Left kidney (tissue), 2 donors: Measurements from ENCODE around the gene NACA. TPM values are rescaled to one million over a fixed set of nuclear protein-coding genes. Genes with fewer than 3 reads are reported as not detected.
"Not testable (repeated sequence)": the region's sequence is repeated elsewhere in the genome, so short reads cannot be mapped to it uniquely, and the experiment has no call there.

Experiments
- DNase-seq: peaks from one replicate; pipeline ENCODE4 v3.0.0-alpha.2; 2013
- polyA plus RNA-seq: library from polyadenylated mRNA; unstranded; fragments of 120-200 nt; gene quantifications from one replicate; pipeline ENCODE4 v1.2.1, GENCODE V29; 2013; ENCODE audit not compliant: insufficient read length

Gene NACA
- polyA plus RNA-seq, 1 donor: 1,966 TPM

DNA sequence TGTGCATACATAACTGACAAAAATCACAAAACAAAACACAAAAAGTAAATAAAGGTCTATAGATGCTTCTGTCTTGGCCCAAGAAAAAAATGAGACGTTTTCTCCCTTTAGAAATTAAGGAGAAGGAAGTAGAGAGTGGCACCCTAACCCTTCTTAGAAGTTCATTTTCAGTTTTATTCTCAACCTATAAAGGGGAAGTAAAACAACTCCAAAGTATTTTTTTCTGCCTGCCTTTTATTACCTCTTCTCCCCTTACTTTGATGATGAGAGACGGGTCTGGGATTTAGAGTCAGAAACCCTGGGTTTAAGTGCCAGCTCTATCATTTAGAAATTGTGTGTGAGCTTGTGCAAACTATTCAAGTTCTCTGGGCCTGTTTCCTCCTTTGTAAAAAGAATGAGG is 24.3 kb upstream of the NACA start:
- no peak for DNase-seq

DNA sequence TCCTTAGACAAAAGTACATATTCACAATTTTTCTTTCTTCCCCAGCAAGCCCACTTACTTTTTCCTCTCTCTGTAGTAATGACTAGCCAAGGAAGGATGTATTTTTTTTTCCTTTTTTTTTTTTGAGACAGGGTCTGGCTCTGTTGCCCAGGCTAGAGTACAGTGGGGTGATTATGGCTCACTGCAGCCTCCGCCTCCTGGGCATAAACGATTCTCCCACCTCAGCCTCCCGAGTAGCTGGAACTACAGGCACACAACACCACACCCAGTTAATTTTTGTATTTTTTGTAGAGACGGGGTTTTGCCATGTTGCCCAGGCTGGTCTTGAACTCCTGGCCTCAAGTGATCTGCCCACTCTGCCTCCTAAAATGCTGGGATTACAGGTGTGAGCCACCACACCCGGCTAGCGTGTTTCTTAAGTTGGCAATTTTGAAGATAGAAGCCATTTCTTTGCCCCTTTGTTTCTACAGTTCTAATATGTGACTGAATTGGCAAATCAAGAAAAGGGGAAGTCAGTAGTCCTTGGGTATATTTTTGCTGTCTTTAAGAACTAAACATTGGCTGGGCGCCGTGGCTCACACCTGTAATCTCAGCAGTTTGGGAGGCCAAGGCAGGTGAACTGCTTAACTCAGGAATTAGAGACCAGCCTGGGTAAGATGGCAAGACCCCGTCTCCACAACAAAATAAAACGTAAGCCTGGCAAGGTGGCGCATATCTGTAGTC is 3.2 kb upstream of the NACA start:
- no peak for DNase-seq

DNA sequence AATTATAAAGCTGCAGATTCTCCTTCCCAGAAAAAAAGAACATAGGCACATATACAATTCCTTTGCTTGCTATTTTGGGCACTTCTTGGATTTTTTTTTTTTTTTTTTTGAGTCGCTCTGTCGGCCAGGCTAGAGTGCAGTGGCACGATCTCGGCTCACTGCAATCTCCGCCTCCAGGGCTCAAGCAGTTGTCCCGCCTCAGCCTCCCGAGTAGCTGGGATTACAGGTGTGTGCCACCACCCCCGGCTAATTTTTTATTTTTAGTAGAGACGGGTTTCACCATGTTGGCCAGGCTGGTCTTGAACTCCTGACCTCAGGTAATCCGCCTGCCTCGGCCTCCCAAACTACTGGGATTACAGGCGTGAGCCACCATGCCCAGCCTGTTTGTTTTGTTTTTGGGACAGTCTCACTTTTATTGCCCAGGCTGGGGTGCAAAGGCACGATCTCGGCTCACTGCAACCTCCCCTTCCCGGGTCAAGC is 1.1 kb upstream of the NACA start:
- not testable (repeated sequence) for DNase-seq

DNA sequence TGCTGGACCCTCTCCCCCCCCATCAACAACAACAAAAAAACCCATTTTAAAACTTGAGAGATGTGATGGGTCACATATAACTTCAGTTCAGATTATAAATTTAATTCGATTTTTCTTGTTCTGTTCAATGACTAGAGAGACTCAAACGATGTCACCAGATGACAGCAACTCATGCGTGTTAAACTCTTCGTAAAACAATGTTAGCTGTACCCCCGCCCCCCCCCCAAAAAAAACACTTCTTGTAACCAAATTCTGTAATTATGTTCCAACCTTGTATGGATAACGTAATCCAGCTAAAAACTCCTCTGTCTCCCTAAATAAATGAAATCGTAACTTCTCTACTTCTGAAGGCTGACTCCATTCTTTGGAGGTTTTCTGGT is 614 bp upstream of the NACA start:
- DNase-seq: no peak

DNA sequence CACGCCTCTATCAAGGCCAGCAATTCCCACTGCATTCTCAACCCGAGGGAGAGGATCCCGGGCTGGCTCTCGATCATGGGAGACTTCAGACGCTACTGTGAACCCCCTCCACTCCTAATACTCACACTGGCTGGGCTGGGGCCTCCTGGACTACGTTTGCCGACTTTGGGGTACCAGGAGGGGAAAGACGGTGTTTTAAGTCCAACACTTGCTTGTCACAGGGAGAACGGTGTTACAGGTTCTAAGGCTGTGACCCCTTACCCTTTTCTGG is 463 bp downstream of the NACA start:
- no peak for DNase-seq

DNA sequence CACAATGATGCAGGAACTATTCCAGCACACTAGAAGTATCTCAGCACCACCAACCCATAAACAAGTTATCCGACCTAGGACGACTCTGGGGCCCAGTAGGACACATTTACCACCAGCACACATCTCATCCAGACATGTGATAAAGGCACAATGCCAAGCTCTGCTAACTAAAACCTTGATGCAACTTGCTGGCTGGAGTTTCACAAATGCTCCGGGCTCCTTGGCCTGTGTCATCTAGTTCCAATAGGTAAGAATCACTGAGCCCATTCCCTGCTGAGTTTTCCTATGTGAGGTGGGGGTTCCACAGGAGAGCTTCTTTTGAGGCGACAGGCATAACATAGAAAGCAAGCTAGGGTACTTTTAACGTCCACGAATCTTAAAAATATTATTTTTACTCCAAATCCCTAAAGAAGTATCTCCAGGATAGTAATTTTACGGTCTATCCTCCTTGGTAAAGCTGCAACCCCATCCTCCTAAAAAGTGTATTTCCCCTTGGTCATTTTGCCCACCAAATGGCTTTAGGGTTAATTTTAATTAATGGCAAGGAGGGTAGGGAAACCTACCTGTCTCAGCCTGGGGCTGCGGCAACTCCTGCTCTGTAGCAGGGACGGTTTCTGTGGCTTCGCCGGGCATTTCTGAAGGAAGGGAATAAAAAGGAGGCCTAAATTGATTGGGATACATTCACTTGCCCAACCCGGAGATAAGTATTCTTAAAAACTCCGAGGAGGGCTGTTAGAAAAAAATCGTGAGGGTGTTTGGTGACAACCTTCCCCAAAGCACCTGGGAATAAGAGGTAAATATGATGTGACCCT is 1.0 kb downstream of the NACA start:
- no peak for DNase-seq

DNA sequence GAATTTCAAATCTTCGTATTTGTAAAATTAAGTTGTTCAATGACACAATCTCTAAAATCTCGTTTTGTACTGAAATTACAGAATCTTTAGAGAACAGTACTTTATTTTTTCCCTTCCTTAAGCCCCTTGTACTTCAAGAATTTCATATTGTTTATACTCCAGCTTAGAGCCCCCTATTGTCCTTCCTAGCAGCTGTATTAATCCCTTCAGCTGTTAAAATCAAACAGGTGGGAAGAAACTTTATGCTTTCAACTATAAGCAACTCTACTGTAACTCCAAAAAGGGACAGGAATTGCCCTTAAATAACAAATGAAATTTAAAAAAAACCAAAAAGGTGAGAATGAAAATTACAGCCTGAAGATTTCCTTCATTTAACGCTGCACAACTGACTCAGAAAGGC is 1.7 kb downstream of the NACA start:
- no peak for DNase-seq

DNA sequence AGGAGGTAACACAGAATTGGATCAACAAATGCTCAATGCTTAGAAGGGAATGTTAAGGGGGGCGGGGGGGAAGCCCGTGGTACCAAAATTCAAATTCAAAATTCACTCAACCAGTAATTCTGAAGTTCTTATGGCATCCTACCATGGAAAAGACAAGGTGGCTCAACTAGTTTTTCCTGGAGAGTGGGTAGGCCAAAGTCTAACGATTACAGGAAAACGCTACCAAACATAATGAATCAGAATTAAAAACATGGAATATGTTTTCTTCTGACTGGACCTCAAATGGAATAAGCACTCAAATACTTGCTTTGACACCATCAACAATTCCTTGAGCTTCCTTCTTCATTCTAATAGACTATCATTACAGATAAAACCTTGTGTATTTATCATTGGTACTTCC is 2.3 kb downstream of the NACA start:
- DNase-seq: no peak

DNA sequence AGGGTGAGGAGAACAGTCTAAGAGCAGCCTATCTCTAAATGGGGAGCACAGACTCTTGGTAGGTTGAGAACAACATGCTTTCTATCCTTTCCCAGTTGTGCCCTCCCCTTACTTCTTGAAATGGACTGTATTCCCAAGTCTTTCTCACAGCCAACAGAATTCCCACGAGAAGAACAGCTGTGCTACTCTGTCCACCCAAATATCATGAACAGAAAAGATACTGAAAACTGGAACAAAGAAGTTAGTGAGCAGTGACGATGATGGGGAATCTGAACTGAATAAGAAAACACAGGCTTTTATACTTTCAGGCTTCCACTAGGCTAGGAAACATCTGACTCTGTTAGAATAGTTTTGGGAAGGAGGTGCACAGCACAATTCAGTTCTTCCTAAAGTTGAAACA is 3.4 kb downstream of the NACA start:
- DNase-seq: no peak

DNA sequence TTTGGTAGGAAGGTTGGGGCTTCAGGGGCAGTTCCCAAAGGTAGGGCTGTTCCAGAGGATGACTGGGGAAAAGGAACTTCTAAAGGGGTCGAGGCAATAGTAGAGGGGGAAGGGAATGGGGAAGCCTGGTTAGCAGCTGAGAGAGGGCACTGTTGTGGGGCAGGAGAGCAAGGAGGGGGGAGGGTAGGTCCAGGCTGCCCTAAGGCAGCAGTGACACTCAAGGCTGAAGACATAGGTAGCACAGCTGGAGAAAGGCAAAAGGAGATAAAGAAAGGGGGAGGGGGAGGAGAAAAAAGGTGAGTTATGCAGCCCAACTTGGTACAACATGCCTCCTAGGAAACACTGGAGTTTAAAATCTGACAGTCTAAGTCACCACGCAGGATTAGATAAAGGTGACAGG is 3.9 kb downstream of the NACA start:
- no peak for DNase-seq

DNA sequence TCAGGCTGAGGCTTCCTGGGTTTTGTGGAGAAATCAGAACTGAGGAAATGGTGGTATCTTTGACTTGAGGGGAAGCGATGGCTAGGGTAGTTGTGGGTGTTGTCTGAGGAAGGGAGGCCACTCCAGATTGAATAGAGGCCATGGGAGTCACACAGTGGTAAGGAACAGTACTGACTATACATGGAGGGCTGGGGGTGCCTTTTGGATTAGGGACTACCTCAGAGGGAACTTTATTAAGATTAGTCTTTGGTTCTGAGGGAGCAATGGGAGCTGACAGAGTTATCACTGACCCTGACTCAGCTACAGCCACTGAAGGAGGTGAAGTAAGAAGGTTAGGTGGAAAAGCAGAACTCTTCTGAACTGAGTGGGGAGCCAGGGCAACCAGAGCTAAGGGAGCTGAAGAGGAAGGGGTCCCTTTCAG is 4.4 kb downstream of the NACA start:
- DNase-seq: no peak

DNA sequence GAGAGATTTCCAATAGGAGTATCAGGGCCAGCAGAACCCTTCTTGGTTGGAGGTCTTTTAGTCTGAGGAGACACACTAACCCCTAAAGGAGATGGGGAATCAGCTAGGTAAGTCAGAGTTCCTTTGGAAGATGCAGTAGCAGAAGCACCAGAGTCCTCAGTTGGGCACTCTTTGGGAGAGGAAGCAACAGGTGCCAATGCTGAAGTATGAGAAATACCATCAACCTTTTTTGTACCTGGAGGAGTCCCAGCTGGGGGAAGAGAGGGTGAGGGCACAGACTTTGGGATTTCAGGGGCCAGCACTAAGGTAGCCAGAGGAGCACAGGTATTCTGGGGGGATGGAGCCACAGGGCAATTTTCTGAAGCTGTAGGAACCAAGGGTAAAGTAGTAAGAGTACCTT is 6.0 kb downstream of the NACA start:
- no peak for DNase-seq

DNA sequence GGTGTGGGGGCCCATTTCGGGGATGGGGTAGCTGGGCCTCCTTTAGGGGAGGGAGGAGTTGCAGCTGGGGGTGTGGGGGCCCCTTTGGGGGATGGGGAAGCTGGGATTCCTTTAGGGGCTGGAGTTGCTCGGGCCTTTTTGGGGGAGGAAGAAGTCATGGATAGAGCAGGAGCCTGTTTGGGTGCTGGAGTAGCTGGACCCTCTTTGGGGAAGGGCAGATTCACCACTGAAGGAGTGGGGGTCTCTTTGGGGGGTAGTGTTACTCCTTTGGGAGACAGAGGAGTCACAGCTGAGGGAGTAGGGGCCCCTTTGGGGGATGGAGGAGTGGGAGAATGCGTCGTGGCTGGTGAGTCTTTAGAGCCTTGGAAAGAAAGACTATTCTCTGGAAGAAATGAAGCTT is 6.5 kb downstream of the NACA start:
- no peak for DNase-seq

DNA sequence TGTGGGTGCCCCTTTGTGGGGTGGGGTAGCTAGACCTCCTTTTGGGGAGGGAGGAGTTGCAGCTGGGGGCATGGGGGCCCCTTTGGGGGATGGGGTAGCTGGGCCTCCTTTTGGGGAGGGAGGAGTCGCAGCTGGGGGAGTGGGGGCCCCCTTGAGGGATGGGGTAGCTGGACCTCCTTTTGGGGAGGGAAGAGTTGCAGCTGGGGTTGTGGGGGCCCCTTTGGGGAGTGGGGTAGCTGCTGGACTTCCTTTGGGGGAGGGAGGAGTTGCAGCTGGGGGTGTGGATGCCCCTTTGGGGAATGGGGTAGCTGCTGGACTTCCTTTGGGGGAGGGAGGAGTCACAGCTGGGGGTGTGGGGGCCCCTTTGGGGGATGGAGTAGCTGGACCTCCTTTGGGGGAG is 7.0 kb downstream of the NACA start:
- DNase-seq: no peak

DNA sequence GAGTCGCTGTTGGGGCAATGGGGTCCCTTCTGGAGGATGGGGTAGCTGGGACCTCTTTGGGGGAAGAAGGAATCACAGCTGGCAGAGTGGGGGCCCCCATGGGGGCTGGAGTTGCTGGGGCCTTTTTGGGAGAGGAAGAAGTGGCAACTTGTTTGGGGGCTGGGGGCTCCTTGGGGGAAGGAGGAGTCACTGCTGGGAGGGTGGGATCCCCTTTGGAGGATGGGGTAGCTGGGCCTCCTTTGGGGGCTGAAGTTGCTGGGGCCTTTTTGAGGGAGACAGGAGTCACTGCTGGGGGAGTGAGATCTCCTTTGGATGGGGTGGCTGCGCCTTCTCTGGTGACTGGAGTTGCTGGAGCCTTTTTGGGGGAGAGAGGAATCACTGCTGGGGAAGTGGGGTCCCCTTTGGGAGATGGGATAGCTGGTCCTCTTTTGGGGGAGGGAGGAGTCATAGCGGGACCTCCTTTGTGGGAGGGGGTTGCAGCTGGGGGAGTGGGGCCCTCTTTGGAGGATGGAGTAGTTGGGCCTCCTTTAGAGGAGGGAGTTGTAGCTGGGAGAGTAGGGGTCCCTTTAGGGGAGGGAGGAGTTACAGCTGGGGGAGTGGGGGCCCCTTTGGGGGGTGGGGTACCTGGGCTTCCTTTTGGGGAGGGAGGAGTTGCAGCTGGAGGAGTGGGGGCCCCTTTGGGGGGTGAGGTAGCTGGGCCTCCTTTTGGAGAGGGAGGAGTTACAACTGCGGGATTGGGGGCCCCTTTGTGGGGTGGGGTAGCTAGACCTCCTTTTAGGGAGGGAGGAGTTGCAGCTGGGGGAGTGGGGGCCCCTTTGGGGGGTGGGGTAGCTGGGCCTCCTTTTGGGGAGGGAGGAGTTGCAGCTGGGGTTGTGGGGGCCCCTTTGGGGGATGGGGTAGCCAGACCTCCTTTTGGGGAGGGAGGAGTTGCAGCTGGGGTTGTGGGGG is 7.9 kb downstream of the NACA start:
- DNase-seq: no peak

DNA sequence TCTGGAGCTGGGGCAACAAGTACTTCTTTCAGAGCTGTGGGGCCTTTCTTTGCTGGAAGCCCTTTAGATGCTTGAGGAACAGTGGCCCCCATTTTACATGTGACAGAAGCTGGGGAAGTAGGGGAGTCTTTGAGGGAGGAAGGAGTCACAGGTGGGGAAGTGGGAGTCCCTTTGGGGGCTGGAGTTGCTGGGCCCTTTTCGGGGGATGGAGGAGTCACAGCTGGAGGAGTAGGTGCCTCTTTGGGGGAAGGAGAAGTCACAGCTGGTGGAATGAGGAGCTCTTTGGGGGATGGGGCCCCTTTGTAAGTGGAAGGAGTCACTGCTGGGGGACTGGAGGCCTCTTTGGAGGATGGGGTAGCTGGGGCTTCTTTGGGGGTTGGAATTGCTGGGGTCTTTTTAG is 8.6 kb downstream of the NACA start:
- no peak for DNase-seq

DNA sequence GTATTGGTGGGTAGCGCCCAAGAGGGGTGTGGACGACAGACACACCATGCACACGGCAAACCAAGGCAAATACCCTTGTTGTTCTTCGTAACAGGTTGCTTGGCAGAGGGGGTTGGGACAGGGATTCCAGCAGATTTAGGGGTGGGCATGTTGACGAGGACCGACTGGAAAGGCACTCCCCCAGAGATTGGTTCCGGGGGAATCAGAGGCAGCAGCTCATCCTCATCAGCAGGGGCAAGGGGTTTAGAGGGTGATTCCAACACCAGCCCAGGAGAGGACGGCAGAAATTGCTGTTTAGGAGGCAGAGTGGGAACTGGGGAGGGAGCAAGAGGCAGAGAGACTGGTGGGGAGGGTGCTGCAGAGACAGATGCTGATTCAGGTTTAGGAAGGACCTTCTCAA is 9.3 kb downstream of the NACA start:
- DNase-seq: no peak

DNA sequence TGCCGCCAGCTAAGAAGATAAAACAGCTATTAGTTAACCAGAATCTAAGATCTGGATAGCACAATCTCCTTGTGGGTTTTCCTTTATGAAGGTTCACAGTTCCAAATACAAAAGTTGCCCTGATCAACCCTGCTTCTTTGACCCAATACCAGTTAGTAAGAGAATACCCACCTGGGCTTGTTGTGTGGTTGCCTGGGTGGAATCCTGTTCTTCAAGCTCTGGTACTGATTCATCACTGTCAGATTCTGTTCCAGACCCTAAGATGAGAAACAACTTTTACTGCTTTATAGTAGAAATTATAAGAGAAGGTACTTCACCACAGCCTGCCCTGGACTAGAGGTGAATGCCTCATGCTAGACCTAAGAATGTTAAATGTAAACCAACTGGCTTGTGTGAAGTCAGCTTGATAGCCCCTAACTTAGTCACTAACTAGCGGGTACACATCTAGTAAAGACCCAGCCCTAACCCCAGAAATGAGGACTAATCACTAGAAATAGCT is 10.6 kb downstream of the NACA start:
- DNase-seq: no peak

DNA sequence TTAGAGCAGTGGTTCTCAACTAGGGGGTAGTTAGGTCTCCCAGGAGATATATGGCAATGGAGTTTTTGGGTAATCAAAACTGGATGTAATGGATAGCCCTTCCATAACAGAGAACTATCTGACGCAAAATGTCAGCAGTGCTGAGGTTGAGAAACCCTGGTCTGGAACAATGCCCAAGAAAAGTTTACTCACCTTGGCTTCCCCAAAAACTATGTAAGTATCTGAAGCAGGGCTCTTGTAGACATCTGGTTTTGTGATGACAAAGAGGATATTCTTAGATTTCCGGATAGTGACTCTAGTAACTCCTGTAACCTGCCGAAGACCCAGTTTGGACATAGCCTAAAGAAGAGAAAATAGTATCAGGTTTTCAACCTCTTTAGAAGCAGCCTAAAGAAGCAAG is 11.8 kb downstream of the NACA start:
- no peak for DNase-seq

DNA sequence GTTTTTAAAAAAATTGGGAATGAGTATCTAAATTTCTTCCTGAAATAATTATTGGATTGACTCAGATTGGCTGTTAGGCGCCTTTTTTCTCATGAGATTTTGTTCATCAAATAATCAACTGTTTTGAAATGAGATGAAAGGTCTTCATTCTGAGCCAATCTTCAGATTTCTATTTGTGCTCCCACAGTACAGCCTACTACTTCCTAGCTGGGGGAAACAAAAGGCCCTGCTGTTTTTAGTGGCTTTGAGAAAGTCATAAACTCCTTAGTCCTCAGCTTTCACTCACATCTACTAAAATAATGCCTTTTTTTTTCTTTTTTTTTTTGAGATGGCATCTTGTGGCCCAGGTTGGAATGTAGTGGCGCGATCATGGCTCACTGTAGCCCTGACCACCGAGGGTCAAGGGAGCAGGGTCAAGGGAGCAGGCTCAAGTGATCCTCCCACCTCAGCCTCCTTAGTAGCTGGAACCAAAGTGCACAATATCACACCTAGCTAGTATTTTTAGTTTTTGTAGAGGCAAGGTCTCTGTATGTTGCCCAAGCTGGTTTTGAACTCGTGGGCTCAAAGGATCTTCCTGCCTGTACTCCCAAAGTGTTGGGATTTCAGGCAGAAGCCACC is 15.2 kb downstream of the NACA start:
- DNase-seq: no peak

DNA sequence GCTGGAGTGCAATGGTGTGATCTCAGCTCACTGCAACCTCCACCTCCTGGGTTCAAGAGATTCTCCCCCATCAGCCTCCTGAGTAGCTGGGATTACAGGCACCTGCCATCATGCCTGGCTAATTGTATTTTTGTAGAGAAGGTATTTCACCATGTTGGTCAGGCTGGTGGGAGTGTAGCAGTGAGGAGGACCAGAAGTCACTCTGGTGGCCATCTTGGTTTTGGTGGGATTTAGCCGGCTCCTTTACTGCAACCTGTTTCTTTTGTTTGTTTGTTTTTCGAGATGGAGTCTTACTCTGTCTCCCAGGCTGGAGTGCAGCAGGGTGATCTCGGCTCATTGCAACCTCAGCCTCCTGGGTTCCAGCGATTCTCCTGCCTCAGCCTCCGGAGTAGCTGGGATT is 20.6 kb downstream of the NACA start:
- not testable (repeated sequence) for DNase-seq

DNA sequence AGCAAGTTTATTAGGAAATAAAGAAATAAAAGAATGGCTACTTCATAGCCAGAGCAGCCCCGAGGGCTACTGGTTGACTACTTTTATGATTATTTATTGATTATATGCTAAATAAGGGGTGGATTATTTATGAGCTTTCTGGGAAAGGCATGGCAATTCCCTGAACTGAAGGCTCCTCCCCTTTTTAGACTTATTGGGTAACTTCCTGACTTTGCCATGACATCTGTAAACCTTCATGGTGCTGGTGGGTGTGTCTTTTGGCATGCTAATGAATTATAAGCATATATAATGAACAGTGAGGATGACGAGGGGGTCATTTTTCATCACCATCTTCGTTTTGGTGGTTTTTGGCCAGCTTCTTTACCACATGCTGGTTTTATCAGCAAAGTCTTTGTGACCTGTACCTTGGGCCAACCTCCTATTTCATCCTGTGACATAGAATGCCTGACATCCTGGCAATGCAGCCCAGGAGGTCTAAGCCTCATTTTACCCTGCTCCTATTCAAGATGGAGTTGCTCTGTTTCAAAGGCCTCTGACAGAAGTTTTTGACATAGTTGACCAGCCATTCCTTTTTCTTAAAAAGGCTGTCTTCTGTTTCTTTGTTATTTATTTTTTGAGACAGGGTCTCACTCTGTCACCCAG is 26.0 kb downstream of the NACA start:
- no peak for DNase-seq
